HG02885 (cell line): ENCODE data around the gene GTF2H1.
A peak's percentile ranks its signal among the peaks of the same experiment; 100 is the strongest.
"Not testable (repeated sequence)": the region's sequence is repeated elsewhere in the genome, so short reads cannot be mapped to it uniquely, and the experiment has no call there.

Experiments used
- ATAC-seq: cut with Tn5 transposase; IDR thresholded peaks from one replicate; pipeline ENCODE4 v1.9.1; 2021; ENCODE audit warnings: mild to moderate bottlenecking; ENCODE audit not compliant: unreplicated experiment, poor library complexity

The GTF2H1 gene

DNA sequence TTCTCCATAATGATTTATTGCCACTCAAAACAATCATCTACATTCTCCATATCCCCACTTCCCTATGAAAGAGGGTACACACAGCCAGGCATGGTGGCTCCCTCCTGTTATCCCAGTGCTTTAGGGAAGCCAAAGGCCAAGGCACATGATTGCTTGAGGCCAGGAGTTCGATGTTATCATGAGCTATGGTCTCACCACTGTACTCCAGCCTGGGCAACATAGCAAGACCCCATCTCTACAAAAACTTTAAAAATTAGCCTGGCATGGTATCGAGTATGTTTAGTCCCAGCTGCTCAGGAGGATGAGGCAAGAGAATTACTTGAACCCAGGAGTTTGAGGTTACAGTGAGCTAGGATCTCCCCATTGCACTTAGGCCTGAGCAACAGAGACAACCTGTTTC lies 6.5 kb upstream of the GTF2H1 start:
- no peak for ATAC-seq

DNA sequence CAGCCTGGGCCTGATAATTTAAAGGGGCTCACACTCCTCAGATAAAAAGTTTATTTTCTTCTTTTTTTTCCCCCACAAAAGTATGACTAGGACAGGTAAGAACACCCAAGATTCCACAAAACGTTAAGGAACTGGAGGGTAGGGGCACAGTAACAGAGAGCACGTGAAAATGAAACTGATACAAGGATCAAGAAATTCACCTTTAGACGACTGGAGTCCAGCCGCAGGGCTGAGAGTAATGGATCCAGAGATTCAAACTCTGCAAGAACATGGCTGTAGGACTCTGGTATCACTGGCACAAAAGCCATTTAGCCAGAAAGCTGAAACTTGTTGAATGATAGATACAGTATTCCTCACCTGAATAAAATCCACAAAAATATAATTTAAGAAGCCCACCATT lies 4.8 kb upstream of the GTF2H1 start:
- no peak for ATAC-seq

DNA sequence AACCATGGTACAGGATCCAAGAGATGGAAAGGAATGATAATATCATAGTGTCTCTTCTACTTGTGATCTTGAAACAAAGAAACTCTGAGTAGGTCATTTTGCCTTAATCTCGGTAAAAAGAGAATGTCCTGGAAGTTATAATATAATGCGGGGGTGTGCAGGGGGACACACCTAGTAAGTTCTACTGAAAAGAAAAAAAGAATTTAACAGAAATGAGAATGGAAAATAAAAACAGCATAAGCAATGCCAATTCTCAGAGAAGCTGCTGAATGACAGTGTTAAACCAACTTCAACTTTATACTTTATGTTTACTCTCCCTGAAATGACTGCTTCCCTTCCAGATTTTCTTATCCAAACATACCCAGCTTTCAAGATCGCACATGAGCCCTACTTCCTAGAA lies 2.5 kb upstream of the GTF2H1 start:
- ATAC-seq = no peak

DNA sequence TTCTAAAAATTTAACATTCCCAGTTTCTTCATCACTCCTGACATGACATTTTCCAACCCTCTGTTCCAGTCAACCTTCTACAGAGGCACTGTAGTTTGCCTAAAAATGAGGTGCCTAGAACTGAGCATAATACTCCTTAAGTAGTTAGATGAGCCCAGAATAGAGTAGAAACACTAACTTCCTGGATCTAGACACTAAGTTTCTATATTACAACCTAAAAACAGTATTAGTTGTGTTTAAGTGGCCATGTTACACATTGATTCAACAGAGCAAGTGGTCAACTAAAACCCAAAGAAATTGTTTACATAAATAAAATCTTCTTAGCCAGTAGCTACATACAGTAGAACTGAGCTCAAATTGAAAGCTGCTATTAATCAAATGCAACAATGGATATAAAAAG lies 1.8 kb upstream of the GTF2H1 start:
- no peak for ATAC-seq

DNA sequence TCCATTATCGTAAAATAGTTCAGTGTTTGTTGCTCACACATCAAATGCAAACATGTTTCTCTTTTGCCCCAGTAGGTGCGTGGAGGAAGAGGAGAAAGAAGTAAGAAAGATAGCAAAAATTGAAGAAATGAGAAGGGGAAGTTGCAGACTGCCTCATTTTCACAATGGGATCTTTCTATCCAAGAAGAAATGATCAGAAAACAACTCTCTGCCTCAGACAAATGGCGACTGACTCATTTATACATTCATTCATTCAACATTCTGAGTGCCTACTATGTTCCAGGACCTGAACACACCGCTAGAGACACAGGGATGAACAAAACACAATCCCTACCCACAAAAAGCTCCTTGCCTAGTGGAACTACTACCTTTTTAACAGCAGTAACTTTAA lies 794 bp upstream of the GTF2H1 start:
- ATAC-seq = peak; percentile 3

DNA sequence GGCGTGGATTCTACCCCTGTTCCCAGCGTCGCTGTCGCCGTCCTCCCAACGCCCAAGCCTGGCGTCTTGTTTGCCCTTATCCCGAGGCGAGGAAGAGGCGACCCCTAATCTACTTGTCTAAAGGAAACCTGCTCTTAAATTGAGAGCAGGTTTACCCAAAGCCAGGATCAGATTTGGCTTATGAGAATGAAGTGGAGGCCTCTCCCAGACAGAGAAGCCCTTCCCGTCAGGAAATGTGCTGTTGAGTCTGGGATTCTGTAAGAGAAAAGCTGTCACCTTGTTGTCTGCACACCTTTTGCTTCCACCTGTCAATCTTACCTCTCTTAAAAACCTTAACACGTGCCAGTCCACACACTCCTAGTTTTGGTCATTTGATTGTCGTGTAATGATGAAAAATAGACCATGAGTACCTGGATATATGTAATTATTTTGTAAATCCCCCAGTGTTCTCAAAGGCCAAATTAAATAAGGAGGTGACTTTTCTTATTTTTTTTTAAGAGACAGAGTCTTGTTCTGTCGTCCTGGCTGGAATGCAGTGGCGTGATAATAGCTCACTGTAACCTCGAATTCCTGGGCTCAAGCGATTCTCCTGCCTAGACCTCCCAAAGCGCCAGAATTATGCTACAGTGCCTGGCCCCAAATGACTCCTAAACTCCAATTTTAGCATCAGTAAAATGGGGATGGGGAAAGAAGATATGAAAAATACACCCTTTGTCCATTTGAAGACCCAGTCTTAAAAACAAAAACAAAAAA lies 627 bp downstream of the GTF2H1 start:
- ATAC-seq = no peak

DNA sequence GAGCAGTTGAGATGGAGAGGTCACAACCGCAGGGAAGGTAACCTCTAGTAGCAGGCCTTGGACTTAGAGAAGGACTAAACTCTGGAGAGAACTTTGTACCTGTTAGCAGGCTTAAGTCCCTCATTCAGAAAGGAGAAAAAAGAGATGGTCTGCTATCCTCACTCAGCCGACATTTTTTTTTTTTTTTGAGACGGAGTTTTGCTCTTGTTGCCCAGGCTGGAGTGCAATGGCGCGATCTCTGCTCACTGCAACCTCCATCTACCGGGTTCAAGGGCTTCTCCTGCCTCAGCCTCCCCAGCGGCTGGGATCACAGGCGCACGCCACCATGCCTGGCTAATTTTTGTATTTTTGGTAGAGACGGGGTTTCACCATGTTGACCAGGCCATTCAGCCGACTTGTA lies 1.5 kb downstream of the GTF2H1 start:
- not testable (repeated sequence) for ATAC-seq

DNA sequence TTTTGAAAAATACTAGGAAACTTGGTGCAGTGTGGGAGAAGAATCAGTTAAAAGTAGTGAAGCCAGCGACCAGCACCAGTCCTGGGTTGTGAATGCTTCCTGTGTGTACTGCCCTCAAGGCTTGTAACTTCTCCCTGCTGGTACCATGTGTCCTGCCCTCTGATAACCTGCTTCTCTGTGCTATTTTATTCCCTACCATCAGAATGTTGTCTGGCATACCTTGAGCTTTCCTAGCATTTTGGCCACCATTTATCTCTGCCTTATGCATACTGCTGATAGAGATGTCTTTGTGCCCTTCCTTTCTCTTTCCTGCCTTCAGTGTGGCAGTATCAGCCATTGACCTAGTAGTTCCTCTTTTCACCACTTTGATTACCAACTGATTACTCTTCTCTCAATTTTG lies 2.0 kb downstream of the GTF2H1 start:
- no peak for ATAC-seq

DNA sequence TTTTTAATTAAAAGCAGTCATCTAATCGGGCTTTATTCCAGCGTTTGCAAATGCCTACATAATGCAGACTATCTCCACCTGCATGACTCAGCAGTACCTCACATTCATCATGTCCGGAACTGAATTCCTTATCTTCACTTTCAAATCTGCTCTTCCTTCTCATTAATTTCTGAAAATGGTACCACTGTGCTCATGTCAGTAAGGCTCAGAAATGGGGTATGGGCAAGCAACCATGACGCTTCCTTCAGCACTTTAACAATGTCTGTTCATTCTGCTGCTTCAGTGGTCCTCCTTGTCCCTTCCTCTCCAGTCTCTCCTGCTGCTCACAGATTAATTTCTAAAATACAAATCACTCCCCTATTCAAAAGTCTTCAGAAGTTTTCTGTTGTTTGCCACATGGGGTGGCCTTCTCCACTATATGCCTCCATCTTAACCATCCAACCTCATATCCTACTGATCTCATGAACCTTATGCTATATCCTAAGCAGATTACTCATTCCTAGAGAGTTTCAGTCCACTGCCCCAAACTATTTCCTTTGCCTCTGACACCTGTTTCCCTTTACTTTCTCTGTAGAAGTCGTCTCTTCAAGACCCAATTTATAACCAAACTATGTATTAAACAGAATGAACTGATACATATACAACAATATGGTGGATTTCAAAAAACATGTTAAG lies 7.0 kb downstream of the GTF2H1 start:
- ATAC-seq = peak; percentile 68

DNA sequence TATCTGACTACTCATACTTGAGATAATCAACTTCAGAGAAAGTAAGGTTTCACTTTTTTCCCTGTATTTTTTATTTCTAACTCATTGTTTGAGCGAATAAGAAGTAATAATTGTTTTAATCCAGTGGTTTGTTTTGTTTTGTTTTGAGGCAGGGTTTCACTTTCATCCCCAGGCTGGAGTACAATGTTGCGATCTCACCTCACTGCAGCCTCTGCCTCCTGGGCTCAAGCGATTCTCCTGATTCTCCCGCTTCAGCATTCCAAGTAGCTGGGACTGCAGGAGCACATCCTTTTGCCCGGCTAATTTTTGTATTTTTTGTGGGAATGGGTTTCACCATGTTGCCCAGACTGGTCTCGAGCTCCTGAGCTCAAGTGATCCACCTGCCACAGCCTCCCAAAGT lies 8.6 kb downstream of the GTF2H1 start:
- ATAC-seq = no peak

DNA sequence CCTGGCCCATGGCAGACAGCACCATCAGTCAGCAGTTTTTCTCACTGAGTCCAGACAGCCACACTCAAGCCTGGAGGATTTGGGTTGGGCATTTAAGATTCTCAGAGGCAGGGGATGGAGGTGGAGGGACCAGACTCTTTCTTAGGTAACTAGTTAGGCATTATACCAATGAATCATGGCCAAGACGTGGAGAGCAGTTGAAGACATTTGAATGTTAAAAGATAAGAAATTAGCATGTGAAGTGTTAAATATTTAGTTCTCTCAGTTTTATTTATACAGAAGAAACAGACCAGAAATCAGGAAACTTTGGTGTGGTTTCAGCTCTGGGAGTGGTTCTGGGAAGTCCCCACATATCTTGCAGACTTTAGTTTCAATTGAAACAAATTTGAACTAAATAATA lies 9.9 kb downstream of the GTF2H1 start:
- ATAC-seq = no peak

DNA sequence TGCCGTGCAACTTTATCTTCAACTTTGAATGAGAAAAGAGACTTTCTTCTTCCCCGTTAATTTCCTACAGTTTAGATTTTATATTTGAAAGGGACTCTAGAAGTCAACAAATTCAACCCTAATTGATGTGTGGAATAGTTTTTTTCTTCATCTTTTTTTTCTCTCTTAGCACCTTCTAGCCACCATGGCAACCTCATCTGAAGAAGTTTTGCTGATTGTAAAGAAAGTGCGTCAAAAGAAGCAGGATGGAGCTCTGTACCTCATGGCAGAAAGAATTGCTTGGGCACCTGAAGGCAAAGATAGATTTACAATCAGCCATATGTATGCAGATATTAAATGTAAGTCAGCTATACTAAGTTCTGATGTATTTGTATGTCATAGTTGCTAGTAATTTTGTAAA lies 10.5 kb downstream of the GTF2H1 start:
- ATAC-seq = no peak

DNA sequence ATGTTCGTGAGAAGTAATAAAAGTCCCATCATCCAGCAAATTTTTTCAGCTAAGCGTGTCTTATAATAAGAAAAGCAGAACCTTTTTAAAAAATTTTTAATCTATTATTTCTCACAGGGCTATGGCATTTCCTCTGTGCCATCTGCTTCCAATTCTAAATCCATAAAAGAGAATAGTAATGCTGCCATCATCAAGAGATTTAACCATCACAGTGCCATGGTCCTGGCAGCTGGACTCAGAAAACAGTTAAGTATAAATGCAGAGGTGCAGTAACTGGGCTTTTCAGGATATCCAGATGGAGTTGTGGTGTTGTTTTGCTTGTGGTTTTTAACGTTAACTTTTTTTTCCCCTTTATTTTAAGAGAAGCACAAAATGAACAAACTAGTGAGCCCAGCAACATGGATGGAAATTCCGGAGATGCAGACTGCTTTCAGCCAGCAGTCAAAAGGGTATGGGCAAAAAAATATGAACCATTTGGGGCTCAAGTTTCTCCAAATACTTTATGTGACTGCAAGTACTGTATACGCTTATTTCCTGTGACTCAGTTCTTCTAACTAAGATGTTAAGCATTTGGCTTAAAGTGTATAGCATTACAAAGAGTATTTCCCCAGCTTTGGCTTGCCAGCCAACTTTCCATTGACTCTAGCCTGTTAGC lies 25.2 kb downstream of the GTF2H1 start:
- ATAC-seq = no peak

DNA sequence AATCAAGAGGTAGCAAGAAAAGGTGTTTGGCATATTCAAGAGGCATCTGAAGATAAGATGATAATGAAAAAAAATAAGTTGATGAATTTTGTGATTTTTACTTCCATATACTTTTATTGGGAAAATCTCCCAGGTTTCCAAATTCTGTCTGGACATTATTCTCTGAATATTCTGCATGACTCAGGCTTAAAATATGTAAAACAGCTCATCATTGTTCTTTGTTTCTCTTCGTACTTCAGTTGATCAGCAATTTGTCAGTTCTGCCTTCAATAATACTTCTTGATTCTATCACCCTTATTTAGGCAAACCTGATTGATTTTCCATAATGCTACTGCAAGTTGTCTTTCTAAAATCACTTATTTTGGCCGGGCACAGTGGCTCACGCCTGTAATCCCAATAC lies 30.2 kb downstream of the GTF2H1 start:
- no peak for ATAC-seq

DNA sequence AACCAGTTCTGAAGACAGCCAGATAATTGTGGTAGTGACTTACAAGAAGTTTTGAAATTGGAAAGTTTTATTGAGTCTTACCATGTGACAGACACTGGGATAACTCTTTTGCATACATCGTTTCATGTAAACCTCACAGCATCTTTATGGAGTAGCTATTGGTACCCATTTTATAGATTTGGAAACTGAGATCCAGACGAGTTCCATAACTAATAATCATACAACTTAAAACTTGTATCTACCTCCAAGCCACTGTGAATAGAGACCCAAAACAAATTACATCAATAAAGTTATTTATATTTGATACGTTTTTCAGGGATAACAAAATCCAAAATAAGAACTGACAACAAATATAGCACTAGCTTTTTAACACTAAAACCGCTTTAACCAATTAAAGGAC lies 36.3 kb downstream of the GTF2H1 start:
- no peak for ATAC-seq

DNA sequence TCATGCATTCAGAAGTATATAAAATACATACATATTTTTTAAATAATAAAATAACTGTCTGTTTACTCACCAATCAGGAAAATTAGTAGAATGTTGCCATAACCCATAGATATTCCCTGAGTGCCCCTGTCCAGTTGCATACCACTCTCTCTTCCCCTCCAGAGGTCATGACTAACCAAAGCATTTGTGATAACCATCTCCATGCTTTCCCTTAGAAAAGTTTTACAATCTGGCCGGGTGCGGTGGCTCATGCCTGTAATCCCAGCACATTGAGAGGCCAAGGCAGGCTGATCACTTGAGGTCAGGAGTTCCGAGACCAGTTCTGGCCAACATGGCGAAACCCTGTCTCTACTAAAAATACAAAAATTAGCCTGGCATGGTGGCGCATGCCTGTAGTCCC lies 38.8 kb downstream of the GTF2H1 start:
- no peak for ATAC-seq

DNA sequence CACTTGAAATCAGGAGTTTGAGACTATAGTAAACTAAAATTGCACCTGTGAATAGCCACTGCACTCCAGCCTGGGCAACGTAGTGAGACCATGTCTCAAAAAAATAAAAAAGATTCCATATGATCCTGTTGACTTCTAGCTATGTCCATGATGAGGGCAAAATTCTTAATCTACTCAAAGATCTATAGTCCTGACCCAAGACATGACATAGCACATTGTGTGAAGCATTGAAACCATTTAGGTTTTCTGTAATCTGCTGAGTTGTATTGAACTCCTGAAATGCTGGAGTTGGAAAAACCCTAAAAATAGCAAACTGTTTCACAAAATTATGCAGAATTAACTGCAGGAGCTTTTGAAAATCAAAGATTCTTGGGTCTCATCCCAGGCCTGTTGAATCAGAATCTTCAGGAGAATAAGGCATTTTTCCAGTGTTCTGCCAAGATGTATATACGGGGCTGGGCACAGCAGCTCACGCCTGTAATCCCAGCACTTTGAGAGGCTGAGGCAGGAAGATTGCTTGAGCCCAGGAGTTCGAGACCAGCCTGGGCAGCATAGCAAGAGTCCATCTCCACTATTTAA lies 42.2 kb downstream of the GTF2H1 start:
- ATAC-seq = no peak

DNA sequence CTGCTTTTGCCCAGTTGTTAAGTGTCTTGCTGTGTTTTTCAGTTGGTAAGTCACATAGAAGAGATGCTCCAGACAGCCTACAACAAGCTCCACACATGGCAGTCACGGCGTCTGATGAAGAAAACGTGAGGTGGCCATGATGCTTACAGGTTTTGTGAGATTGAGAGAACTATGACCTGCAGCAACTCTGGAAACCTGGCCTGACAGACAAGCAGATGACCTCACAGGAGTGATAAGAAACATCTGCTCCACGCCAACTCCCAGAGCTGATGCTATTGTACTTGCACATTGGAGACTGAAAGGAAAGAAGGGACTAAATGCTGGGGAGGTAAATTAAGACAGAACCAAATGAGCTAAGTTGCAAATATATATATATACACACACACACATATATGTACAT lies 43.4 kb downstream of the GTF2H1 start:
- ATAC-seq = no peak

DNA sequence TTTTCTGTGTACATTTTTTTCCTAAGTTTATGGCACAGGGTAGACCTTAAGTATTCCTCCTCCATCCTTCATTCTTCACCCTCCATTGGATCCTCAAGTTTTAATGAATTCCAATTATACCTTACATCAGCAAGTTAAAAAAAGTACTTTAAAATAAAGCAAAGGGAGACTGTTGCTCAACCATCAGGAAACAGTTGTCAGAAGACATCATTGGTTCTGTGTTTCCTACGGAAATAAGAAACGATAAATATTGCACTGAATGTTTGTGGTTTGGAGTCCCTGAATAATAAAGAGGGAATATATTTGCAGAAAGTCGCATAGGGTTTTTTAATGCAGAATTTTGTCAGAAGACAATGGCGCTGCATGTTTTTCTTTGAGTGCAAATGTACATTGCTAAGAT lies 43.9 kb downstream of the GTF2H1 start:
- no peak for ATAC-seq

DNA sequence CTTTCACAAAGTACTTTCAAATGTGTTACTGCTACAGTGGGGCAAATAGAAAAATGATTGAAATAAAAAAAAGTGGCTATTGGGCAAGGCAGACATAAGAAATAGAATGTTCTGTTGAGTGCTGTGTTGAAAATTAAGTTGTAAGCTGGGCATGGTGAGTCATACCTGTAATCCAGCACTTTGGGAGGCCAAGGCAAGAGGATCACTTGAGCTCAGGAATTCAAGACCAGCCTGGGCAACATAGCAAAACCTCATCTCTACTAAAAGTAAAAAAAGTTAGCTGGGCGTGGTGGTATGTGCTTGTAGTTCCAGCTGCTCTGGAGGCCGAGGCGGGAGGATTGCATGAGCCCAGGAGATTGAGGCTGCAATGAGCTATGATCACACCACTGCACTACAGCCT lies 45.1 kb downstream of the GTF2H1 start:
- no peak for ATAC-seq

DNA sequence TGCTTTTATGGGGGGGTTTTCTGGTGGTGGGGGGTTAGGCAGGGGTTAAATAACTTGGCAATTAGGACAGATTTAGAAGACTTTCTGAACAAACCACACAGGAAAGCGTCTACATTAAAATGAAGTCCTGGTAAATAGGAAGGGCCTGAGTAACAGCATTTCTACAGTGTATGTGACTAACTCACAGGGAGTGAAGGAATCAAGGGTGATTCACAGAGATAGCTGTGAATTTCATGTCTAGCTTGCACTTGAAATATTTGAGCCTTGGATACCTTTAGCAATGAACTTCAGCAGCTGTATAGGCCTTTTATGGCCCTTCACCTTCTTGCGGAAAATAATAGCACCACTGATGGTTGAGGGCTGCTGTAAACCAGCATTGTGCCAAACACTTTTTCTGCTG lies 45.9 kb downstream of the GTF2H1 start:
- no peak for ATAC-seq
